Amniotic stem cell (primary cell): ENCODE measurements around the gene RBBP6.
A peak's percentile ranks its signal among the peaks of the same experiment; 100 is the strongest.
"Not testable (repeated sequence)": the region's sequence is repeated elsewhere in the genome, so short reads cannot be mapped to it uniquely, and the experiment has no call there.

Experiments used
- DNase-seq: peaks from one replicate; lab custom pipeline; 2025; lab: John Stamatoyannopoulos, UW

Gene RBBP6

GRCh38 chr16:24568392-24568791 lies 29.0 kb downstream of the RBBP6 start:
- DNase-seq: no peak

GRCh38 chr16:24571096-24571495 lies 31.7 kb downstream of the RBBP6 start:
- DNase-seq: no peak

- DNase-seq: no peak
Measured at GRCh38 chr16:24572069-24572468, 32.7 kb downstream of the RBBP6 start.

- no peak for DNase-seq
Measured at GRCh38 chr16:24573141-24573540, 33.8 kb downstream of the RBBP6 start.

- DNase-seq: not testable (repeated sequence)
Measured at GRCh38 chr16:24574515-24575485, 35.4 kb downstream of the RBBP6 start.

- DNase-seq: not testable (repeated sequence)
Measured at GRCh38 chr16:24575791-24576190, 36.4 kb downstream of the RBBP6 start.

- DNase-seq: no peak
Measured at GRCh38 chr16:24577167-24577566, 37.8 kb downstream of the RBBP6 start.

- peak; percentile 47 for DNase-seq
Measured at GRCh38 chr16:24580665-24581064, 41.3 kb downstream of the RBBP6 start.

- DNase-seq: no peak
Measured at GRCh38 chr16:24583494-24583893, 44.1 kb downstream of the RBBP6 start.

- DNase-seq: no peak
Measured at GRCh38 chr16:24589997-24590396, 50.6 kb downstream of the RBBP6 start.

- DNase-seq: no peak
Measured at GRCh38 chr16:24598777-24599437, 59.5 kb downstream of the RBBP6 start.

- DNase-seq: no peak
Measured at GRCh38 chr16:24609417-24609739, 70.0 kb downstream of the RBBP6 start.

- DNase-seq: no peak
Measured at GRCh38 chr16:24609740-24610415, 70.5 kb downstream of the RBBP6 start.

GRCh38 chr16:24610416-24610755 lies 71.0 kb downstream of the RBBP6 start:
- DNase-seq: no peak

- no peak for DNase-seq
Measured at GRCh38 chr16:24611310-24611709, 71.9 kb downstream of the RBBP6 start.

GRCh38 chr16:24612656-24613055 lies 73.3 kb downstream of the RBBP6 start:
- no peak for DNase-seq

GRCh38 chr16:24613267-24613666 lies 73.9 kb downstream of the RBBP6 start:
- DNase-seq: not testable (repeated sequence)

GRCh38 chr16:24617502-24617901 lies 78.1 kb downstream of the RBBP6 start:
- DNase-seq: no peak
